HCT116 (cell line): ENCODE results near the gene LRRC10.

Experiments used
- JUND ChIP-seq: IDR thresholded peaks from 2 replicates; pipeline ENCODE4 v1.6.1; 2012
- ZNF274 ChIP-seq: fragments of 200-500 bp; sonication (Bioruptor generic); IDR thresholded peaks from 2 replicates; pipeline ENCODE4 v1.6.1; 2014; ENCODE audit warnings: mild to moderate bottlenecking, low read depth, low read length, inconsistent platforms

DNA sequence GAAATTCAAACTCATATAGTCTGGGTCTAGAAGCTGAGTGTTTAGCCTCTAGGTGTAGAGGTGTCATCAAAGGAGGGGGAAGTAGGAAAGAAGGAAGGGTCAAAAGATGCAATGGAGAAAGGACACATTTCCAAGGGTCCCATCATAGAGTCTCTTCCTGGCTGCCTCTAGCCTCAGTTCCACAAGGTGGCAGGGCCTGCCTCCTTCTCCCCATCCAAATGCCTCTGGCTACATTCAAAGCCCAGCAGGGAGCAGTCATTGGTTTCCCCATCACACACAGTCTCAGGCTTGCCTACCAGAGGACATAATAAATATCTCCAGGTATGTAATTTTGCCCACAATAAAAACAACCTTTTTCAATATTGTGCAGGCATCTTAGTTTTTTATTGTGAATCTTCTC lies 27.5 kb downstream of the LRRC10 start:
- TF ChIP-seq ZNF274 (no peak), JUND (no peak)
